ENCODE measurements around the gene RAD54L.
"Not testable (repeated sequence)": the region's sequence is repeated elsewhere in the genome, so short reads cannot be mapped to it uniquely, and the experiment has no call there.

RAD54L gene

DNA sequence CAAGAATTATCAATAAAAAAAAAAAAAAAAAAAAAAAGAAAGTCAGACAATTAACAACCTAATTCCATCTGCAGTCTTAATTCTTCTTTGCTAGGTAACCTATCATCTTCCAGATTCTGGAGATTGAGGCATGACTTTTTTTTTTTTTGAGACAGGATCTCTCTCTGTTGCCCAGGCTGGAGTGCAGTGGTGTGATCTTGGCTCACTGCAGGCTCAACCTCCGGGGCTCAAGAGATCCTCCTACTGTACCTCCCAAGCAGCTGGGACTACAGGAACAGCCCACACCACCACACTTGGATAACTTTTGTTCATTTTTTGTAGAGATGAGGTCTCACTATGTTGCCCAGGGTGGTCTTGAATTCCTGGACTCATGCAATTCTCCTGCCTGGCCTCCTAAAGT lies 4.6 kb upstream of the RAD54L start:
- DNase-seq, result no peak

DNA sequence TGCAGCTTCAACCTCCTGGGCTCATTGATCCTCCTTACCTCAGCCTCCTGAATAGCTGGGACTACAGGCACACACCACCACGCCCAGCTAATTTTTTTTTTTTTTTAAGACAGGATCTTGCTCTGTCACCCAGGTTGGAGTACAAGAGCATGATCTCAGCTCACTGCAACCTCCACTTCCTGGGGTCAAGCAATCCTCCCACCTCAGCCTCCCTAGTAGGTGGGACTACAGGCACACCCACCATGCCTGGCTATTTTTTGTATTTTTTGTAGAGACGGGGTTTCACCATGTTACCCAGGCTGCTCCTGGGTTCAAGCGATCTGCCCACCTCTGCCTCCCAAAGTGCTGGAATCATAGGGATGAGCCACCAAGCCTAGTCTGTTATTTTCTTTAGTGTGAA lies 3.7 kb upstream of the RAD54L start:
- DNase-seq, result not testable (repeated sequence)

DNA sequence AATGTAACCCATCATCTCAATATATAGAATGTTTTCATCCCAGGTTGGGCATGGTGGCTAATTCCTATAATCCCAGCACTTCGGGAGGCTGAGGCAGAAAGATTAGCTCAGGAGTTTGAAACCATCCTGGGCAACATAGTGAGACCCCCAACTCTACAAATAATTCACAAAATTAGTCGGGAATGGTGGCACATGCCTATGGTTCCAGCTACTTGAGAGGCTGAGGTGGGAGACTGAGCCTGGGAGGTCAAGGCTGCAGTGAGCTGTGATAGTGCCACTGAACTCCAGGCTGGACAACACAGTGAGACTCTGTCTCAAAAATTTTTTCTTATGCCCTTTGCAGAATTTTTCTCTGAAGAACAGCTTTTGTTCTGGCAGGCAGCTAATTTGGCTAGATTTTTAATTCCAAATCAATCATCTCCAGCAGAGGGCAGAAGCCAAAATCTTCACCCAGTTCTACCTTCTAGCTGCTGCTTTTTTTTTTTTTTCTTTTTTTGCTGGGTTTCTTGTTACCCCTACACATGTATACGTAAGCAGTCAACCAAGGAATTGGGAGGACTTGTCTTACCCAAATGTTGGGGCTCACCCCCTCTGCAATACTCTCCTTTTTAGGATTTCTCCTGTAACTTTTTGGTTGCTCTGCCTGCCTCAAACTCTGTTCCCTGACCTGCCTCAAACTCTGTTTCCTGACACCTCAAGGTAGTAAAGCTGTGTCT lies 2.7 kb upstream of the RAD54L start:
- peak; percentile 30 for DNase-seq

DNA sequence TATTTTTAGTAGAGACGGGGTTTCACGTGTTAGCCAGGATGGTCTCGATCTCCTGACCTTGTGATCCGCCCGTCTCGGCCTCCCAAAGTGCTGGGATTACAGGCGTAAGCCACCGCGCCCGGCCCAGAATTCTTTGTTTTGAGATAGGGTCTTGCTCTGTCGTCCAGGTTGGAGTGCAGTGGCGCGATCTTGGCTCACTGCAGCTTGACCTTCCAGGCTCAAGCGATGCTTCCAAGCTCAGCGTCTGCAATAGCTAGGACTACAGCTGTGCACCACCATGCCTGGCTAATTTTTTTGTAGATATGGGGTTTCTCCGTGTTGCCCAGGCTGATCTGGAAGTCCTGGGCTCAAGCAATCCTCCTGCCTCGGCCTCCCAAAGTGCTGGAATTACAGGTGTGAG lies 1.4 kb upstream of the RAD54L start:
- not testable (repeated sequence) for DNase-seq

DNA sequence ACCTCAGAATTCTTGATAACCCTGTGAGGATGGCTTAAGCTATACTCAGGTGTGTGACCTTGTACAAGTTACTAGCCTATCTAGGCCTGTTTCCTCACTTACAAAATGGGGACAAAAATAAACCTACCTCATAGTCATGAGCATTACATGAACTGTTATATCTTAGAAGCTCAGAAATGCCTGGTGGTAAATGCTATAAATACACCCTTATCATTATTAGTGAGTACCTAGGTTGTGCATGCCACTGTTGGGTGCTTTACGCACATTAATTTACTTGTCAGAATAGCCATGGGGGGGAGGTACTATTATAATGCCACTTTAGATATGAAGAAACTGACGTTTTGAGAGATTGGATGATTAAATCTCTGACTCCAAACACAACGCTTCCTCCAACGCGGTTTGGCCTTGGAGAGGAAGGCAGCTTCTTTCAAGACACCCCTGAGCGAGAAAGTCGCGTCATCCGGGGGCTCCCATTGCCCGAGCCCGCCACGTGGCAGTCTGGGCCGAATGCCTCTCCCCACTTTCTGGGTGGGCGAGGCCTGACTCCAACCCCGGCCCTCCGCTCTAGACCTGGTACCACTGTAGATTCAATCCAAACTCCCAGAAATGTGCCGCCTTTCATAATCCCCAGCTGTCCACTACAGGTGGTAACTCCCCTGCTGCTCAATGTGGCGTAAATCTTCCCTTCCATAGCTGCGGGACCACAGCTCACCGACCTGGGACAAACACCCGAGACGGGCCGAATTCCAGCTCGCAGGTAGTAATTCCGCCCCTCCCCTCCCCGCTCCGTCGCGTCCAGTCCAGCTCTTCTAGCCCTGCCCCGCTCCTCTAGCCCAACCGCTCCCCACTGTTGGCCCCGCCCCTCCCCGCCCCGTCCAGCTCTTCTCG lies 771 bp upstream of the RAD54L start:
- peak; percentile 10 for DNase-seq

DNA sequence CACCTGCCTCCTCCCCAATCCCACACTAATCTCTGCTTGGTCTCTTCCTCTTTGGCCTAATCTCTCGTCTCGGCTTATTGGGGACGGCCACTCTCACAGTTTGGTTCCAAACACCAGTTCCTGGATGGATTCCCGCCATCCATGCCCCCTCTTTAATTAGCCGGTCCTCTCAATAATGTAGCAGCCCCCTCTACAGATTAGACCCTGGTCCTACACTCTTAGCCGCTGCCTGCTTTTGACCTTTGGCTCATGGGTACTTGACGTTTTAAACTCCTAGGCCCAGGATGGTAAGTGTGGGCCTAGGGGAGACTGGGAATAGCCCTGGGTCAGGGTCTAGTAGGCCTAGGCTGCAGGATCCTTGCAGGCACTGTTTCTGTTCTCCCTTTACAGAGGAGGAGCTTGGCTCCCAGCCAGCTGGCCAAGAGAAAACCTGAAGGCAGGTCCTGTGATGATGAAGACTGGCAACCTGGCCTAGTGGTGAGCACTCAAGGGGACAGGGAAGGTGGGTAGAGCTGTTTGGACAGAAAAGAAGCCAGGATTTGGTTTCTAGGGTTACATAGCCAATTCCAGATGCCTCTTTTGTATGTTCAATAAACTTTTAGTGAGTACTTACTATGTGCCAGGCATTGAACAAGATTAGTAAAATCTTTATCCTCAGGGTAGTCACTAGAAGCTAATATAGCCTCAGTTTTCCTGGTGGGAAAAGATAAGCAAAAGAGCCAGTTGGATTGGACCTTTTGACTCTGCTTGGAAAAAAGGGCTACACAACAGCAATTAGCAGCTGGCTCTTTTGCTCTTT lies 758 bp downstream of the RAD54L start:
- no peak for DNase-seq

DNA sequence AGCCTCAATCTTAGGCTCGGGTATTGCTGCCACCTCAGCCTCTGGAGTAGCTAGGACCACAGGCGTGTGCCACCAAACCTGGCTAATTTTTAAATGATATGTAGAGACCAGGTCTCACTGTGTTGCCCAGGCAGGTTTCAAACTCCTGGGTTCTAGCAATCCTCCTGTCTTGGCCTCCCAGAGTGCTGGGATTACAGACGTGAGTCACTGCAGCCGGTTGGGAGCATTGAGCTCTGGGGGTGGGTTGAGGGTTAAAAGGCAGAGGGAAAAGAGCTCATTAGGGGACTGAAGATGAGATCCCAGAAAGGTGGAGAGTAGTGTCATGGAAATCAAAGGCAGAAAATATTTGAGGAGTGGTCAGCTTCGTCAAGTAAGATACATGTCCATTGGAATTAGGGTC lies 7.1 kb downstream of the RAD54L start:
- no peak for DNase-seq

DNA sequence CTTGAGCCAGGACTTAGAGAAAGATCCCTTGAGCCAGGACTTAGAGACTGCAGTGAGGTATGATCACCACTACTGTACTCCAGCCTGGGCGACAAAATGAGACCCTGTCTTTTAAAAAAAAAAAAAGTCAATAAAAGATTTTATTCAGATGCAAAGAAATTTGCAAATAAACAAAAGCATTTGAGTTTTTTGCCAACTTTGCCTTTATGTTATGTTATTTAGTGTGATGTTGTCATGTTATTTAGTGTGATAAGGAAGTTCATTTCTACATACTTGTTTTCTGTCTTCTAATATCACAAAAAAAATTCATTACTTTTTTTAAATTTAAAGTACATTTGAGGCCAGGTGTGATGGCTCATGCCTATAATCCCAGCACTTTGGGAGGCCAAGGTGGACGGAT lies 9.0 kb downstream of the RAD54L start:
- DNase-seq, result no peak

DNA sequence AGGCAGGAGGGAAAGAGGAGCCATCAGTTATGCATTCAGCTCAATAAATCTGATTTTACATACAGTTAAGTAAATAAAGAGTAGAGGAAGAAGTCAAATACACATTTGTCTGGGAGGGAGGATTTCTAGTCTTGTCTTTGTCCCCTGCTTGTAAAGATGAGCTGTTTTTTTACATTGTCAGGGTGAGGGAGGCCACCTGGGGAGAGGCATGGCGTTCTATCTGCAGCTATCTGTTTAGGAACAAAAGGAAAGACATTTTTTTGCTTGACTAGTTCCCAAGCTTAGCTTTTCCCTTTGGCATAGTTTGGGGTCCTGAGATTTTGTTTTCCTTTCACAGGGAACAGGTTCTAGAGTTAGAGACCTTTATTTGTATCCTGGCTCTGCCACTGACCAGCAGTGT lies 14.9 kb downstream of the RAD54L start:
- no peak for DNase-seq

DNA sequence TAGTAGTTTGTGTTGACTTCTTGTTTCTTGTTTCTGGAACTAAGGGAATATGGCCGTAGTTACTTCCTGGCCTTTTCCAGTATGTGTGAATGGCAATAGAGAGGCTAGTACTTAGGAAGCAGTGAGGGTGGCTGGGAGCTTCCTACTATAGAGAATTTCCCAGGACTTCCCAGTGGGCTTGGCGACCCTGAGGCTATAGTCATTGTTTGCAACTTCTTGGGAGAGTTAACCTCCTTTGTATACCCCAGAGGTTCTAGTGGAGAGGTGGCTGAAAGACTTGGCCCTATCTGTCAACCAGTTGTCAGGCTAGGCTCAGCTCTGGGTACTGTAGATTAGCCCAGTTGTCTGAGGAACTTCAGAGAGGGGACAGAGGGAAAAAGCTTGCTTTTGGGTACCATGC lies 15.6 kb downstream of the RAD54L start:
- DNase-seq, result no peak

DNA sequence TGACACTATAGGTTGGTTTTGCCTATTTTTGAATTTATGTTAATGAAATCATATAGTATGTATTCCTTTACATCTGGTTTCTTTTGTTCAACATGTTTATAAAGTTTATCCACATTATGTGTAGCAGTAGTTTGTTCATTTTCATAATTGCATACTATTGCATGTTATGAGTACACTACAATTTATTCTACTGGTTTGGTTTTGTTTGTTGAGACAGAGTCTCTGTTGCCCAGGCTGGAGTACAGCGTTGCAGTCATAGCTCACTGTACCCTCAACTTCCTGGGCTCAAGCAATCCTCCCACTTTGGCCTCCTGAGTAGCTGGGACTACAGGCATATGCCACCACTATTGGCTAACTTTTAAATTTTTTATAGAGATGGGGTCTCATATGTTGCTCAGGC lies 21.0 kb downstream of the RAD54L start:
- no peak for DNase-seq

DNA sequence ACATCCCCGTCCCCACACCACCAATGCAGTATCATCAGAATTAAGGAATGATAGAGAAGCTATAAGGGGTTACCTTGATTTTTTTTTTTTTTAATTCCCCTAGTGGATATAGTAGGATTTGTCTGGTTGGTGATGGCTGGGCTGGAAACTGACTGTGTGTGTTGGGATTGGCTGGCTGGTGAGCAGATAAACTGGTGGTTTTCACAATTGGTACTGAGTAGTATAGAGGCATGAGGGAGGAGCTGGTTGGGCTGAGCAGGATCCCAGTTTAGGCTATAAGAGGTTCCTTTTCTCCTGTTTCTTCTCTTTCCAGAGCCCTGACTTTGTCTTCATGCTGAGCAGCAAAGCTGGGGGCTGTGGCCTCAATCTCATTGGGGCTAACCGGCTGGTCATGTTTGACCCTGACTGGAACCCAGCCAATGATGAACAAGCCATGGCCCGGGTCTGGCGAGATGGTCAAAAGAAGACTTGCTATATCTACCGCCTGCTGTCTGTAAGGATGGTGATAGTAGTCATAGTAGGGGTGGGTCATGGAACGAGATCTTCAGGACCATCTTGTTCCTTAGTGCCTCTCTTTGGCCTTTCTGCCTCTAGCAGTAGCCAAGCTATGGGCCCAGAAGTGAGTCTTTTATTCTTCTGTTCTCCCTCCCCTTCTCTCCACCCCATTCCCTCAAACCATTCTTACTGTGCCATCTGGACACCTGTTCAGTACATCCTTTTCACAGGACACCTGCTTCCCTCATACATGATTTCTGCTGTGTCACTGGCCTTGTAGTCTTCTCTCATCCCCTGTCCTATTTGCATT lies 26.9 kb downstream of the RAD54L start:
- no peak for DNase-seq

DNA sequence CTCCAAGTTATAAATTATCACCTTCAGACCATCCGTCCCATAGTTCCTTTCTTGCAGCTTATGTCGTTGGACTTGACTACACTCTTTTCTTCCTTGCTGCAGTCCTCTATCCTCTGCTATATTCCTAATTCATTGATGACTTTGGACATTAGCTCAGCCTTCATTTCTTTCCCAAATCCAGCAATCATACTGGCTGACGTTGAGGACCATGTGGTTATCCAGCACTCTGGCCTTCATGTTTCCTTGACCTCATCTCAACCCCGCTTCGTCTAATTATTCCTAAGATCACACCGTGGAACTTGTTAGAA lies 27.4 kb downstream of the RAD54L start:
- no peak for DNase-seq

DNA sequence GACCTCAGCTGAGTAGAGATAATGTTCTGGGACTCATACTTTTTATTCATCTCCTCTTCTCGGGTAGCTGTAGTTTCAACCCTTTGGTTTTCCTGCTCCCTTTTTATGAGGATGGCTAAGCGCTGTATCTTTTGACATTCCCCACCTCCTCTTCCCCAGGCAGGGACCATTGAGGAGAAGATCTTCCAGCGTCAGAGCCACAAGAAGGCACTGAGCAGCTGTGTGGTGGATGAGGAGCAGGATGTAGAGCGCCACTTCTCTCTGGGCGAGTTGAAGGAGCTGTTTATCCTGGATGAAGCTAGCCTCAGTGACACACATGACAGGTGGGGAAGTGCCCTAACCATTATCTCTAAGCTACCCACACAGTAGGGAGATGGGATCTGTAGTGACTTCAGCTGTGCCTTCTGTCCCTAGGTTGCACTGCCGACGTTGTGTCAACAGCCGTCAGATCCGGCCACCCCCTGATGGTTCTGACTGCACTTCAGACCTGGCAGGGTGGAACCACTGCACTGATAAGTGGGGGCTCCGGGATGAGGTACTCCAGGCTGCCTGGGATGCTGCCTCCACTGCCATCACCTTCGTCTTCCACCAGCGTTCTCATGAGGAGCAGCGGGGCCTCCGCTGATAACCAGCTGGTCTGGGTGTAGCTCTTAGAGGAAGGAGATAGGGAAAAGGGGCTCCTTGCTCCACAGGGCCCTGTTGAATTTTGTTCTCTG lies 30.3 kb downstream of the RAD54L start:
- no peak for DNase-seq

DNA sequence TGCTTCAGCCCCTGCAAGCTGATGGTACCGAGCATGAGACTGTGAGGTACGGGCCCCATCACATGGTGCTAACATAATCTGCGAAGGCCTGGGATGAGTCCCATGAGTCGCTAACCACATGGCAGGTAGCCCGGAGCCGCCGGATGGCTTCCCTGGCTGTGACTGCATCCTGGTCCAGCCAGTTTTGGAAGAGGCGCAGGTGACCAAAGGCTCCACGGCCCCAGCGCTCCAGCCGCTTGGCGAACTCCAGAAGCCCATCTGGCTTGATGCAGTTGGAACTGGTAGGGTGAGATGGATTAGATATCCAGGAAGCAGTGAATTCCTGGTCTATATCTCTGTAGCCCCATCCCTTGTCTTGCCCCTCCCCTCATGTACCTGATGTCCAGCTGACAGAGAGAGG lies 31.2 kb downstream of the RAD54L start:
- DNase-seq, result no peak

DNA sequence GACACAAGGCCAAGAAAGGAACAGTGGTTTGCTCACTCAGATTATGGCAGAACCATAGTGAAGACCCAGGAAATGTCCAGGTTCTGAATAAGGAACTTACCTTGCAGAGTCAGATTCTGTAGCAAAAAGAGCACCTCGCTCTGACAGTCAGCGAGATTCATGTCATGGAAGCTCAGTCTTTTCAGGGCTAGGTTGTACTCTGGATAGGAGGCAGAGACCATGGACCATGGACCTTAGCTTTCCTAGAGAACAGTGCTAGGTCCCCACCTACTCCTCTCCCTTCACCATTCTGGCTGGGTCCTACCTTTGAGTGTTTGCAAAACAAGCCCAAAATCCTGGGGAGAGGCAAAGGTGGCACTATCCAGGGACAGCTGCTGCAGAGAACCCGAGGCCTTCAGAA lies 32.5 kb downstream of the RAD54L start:
- no peak for DNase-seq

DNA sequence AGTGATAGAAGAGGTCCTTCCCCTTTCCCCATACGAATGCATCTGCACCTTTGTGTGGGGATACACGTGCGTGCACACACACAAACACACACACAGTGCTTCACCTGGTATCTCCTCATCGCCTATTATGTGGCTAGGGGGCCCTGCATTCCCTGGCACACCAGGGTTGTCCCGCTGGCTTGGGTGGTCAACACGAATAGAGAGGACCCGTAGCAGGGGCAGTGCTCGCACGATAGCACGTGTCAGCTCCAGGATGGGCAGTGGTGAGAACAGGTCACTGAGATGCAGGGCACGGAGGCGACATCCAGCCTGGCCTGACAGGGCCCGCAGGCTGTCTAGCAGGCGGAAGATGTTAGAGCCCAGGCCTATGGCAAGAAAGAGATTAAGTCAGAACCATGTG lies 33.5 kb downstream of the RAD54L start:
- DNase-seq, result no peak

DNA sequence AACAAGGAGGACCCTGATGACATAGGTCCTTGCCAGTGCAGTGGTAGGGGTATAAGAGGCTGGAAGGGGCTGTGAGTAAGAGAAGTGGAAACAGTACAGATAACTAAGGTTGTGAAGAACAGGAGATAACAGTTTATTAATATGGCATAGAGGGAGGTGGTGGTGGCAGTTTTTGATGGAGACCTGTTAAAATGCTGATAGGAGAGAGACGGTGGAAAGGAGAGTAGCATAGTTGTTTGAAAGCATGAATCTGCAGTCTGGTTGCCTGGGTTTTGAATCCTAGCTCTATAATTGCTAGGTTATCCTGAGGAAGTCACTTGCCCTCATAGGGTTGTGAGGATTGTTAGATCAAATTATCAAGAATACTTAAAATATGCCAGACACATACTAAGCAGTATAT lies 36.5 kb downstream of the RAD54L start:
- no peak for DNase-seq

DNA sequence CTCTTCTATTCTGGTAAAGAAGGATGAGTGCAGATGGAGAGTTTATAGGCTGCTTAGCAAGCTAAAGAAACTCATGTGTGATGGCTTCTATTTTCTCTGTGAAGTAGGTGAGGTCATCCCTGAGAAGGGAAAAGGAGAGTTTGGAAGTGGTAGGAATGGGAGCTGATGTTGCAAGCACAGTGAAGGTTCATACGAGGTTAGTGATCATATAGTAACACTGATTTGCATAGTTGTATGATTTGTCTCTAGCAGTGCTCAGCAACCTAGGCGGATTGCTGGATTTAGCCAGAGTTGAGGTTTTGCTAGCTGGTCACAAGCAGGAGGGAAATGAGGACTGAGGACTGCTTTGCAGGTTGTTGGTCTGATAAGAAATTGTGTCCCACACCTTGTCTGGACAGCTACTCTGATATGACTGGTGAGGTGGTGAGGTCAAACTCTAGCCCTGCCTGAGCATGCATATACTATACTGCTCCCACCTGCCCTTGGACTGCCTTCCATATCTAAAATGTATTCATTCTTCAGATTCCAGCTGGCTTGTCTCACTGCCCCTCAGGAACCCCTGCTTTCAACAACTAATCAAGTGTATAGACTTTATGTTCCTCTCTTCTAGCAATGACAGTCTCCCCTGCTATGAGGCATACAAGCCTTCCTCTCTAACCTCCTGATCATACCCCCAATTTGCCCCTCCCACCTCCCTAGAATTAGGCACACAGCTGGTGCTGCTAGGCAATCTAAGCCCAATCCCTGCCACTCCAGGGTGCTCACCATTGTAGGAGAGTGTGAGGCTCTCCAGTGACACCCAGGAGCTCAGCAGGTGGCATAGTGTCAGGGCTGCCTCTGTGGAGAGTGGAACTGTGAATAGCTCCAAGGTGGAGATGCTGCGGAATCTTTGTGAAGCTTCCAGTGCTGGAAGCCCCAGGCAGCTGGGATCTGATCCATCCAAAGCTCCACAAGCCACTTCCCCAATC lies 37.3 kb downstream of the RAD54L start:
- DNase-seq, result no peak

DNA sequence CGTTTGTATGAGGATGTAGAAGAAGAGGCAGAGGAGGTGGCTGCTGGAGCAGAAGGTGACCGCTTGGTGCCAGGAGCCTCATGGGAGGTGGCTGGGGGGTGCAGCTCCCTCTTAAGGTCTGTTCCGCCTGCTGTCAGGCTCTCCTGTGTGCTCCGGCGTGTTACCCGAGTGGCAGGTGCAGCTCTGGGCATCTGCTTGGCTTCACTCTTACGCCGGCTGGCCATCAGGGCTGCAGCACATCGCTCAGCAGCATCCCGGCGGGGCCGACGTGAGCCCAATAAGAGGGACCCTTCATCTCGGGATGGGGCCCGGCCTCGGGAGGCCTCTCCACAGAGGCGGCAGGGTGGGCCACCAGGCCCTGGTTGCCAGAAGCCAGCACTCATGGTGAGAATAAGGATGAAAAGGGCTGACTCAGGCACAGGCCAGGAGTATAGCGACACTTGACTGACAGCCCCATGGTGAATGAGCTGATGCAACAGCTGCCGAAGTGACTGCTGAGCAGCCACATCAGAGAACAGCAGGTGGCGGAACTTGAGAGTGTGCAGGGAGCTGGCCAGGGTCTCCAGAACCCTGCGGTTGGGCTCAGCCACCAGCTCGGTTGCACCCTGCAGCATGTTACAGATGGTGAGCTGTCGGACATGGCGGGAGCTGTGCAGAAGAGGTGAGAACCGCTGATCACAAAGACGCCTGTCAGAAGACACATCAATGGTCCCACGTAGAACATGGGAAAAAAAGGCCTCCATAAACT lies 38.3 kb downstream of the RAD54L start:
- DNase-seq, result no peak
